LNCAP (cell line): ENCODE measurements around the gene PLD4.

ENCODE experiments used
- TF ChIP-seq, protein P1 (sequence below): fragments of 450-650 bp; IDR thresholded peaks from 2 replicates; pipeline ENCODE4 v1.5.1; 2017; ENCODE audit warnings: mild to moderate bottlenecking

PLD4 gene

DNA sequence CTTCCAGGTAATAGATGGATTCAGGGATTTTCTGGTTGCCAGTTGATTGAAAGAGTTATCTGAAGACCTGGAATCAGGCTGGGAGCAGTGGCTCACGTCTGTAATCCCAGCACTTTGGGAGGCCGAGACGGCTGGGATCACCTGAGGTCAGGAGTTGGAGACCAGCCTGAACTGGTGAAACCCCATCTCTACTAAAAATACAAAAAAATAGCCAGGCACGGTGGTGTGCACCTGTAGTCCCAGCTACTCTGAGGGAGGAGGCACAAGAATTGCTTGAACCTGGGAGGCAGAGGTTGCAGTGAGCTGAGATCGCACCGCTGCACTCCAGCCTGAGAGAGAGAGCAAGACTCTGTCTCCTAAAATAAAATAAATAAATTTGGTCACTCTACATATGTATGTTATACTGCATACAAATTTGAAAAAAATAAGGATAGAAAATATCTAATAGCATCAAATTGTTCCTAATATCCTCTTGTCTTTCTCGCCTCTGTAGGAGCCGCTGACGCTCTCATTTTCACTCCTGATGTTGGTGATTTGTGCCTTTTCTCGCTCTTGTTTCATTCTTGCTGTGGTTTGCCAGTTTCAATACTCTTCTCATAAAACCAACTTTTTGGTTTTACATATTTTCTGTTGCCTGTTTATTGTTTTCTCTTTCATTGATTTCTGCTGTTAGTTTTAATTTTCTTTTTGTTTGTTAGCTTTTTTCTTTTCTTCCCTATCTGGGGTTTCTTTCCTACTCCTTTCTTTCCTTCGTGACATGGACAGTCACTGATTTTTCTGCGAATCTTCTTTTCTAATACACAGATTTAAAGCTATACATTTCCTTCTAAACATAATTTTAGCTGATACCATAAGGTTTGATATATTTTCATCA lies 23.8 kb upstream of the PLD4 start:
- TF ChIP-seq, protein P1, sequence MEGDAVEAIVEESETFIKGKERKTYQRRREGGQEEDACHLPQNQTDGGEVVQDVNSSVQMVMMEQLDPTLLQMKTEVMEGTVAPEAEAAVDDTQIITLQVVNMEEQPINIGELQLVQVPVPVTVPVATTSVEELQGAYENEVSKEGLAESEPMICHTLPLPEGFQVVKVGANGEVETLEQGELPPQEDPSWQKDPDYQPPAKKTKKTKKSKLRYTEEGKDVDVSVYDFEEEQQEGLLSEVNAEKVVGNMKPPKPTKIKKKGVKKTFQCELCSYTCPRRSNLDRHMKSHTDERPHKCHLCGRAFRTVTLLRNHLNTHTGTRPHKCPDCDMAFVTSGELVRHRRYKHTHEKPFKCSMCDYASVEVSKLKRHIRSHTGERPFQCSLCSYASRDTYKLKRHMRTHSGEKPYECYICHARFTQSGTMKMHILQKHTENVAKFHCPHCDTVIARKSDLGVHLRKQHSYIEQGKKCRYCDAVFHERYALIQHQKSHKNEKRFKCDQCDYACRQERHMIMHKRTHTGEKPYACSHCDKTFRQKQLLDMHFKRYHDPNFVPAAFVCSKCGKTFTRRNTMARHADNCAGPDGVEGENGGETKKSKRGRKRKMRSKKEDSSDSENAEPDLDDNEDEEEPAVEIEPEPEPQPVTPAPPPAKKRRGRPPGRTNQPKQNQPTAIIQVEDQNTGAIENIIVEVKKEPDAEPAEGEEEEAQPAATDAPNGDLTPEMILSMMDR: no peak

DNA sequence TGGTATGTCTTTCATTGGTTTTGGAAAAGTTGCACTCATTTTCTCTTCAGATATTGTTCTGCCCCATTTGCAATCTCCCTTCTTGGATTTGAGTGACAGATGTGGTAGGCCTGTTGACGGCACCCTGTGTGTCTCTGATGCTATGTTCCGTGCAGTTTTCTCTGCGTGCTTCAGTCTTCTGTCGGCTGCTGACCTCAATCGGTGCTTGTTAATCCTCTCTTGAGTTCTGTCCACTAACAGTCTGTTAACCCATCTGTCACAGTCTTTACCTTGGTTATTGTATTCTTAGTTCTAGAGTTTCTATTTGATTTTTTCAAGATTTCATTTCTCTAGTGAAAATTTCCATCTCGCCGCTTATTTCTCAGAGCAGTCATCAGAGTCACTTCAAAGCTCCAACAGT lies 20.7 kb upstream of the PLD4 start:
- TF ChIP-seq, protein P1: no peak

DNA sequence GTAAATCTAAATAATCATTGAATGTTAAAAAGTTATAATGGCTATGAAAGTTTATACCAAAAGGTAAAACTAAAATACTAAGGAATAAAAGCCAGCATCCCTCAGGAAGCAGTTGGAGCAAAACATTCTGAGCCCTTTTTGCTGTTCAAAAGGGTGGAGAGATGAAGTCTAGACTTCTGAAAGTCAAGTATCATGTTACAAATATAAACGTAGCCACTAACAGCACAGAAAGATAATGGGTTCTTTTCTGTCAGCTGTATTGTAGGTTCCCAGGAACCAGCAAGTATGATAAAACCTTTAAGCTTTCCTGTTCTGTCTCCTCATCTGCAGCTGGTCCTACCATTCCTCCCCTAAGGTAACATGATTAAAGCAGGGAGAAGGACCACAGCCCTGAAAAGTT lies 16.4 kb upstream of the PLD4 start:
- TF ChIP-seq, protein P1: no peak

DNA sequence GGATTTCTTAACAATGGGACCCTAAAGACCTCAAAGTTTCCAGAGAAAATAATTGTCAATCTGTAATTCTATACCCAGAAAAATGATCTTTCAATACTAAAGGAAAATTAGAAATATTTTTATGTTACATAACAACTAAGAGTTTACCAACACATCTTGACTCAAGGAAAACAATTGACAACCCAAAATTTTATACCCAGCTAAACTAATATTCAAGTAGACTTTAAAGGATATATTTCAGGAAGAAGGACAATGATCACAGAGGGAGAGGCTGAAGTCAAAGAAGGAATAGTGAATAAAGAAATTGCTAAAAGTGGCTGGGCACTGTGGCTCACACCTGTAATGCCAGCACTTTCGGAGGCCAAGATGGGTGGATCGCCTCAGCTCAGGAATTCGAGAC lies 12.6 kb upstream of the PLD4 start:
- TF ChIP-seq, protein P1: no peak

DNA sequence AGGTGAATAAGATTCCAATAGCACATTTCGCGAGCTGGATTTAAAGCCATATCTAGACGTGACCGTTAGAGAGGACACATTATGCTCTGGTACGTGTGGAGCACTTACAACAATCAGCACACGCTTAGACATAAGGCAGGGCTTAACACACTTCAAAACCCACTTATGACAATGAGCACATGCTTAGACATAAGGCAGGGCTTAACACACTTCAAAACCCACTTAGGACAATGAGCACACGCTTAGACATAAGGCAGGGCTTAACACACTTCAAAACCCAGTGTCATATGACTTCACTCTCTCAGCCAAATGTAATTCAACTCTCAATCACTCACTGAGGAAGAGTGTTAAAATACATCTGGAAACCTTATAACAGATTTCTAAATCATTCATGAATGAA lies 11.2 kb upstream of the PLD4 start:
- TF ChIP-seq, protein P1: no peak

DNA sequence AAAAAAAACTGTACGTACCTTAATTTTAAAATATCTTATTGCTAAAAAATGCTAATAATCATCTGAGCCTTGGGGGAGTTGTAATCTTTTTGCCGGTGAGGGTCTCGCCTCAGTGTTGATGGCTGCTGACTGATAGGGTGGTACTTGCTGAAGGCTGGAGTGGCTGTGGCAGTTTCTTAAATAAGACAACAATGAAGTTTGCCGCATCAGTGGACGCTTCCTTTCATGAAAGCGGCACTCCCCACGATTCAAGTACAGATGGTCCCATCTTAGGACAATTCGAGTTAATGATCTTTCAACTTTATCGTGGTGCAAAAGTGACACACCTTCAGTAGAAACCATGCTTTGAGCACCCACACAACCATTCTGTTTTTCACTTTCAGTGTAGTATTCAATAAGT lies 7.6 kb upstream of the PLD4 start:
- TF ChIP-seq, protein P1: no peak

DNA sequence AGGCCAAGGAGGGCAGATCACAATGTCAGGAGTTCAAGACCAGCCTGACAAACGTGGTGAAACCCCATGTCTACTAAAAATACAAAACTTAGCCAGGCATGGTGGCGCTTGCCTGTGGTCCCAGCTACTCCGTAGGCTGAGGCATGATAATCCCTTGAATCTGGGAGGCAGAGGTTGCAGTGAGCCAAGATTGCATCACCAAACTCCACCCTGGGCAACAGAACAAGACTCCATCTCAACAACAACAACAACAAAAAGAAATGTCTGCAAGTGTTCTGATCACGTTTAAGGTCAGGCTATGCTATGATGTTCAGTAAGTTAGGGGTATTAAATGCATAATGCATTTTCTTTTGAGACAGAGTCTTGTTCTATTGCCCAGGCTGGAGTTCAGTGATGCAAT lies 6.7 kb upstream of the PLD4 start:
- TF ChIP-seq, protein P1: no peak

DNA sequence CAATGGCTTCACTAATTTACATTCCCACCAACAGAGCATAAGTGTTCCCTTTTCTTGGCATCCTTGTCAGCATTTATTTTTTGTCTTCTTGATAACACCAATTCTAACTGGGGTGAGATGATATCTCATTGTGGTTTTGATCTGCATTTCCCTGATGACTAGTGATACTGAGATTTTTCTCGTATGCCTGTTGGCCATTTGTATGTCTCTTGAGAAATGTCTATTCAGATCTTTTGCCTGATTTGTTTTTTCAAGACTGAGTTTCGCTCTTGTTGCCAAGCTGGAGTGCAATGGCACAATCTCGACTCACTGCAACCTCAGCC lies 4.7 kb upstream of the PLD4 start:
- TF ChIP-seq, protein P1: no peak
